GM12864 (cell line): ENCODE results near the gene DMGDH.

ENCODE experiments used
- DNase-seq: peaks from one replicate; pipeline ENCODE4 v3.0.0-alpha.2; 2011; ENCODE audit warnings: low read depth
- H3K4me3 ChIP-seq: 2 replicates; pipeline ENCODE4 v1.5.1; 2011; ENCODE audit warnings: mild to moderate bottlenecking, low read depth, low read length, control low read depth
- CTCF ChIP-seq: IDR thresholded peaks from 2 replicates; pipeline ENCODE4 v1.5.1; 2011; ENCODE audit warnings: low read depth, mild to moderate bottlenecking, moderate library complexity, low read length, control low read depth, inconsistent platforms; ENCODE audit errors: missing control alignments

Gene DMGDH

GRCh38 chr5:79030663-79031484, 38.6 kb downstream of the DMGDH start:
- no peak for TF ChIP-seq CTCF
- H3K4me3 ChIP-seq = no peak overlapping the region
- no peak for DNase-seq

DNA sequence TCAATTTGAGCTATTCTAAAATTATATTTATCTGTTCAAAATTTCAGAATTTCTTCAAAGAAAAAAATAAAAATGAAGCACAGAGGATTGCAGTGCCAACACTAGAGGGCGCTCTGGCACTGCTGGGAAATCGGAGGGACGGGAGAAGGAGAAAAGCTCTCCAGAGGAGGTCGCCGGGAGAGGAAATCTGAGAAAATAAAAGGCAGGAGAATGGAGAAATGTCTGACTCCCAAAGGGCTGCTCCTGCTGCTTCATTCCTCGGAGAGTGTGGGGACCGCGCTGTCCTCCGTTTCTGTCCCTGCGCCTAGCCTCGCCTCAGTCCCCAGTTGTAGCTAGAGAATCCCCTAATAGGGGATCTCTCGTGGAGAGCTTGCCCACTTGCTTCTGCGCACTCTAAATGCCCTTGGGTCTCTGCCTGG, 44.4 kb downstream of the DMGDH start:
- 0 out of 2 replicates have a peak overlapping the region, but pooled peaks have one; percentile 7 for H3K4me3 ChIP-seq
- no peak for DNase-seq
- TF ChIP-seq CTCF = peak; percentile 84

- H3K4me3 ChIP-seq = no peak overlapping the region
- TF ChIP-seq CTCF = no peak
- no peak for DNase-seq
Measured at GRCh38 chr5:79023947-79024346, 45.5 kb downstream of the DMGDH start.

DNA sequence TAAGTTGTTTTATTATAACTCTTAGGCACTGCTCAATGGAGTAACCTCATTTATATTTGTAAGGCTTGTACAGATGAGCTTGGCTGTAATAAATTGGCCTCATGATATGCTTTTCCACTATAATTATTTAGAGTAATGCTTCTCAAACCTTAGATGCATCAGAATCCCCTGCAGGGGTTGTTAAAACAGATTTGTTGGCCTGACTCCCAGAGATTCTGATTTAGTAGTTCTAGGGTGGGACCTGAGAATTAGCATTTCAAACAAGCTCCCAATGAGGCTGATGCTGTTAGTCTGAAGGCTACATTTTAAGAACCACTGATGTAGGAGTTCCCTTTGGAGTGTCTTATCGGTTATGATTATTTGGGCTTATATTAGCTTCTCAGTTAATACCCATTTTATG, 46.1 kb downstream of the DMGDH start:
- no peak overlapping the region for H3K4me3 ChIP-seq
- DNase-seq = no peak
- TF ChIP-seq CTCF = no peak

DNA sequence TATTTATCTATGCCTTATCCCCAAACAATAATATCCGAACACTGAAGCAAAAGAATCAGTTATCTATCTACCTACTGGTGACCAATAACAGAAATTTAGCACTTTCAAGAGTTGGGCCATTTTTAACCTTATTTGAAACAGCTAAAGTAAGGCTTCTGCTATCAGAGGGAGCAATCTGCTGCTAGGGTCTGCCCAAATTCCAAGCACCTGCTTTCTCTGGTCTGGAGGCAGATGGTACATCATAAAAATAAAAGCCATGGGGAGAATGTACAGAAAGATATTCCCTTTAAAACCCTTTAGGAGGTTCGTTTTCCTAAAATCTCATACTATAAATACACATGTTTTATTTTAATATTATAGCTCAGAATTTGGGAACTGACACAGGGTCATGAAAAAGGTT, 46.7 kb downstream of the DMGDH start:
- no peak for DNase-seq
- no peak for TF ChIP-seq CTCF
- H3K4me3 ChIP-seq = no peak overlapping the region

- H3K4me3 ChIP-seq = no peak overlapping the region
- DNase-seq = no peak
- no peak for TF ChIP-seq CTCF
Measured at GRCh38 chr5:79021753-79022152, 47.7 kb downstream of the DMGDH start.

DNA sequence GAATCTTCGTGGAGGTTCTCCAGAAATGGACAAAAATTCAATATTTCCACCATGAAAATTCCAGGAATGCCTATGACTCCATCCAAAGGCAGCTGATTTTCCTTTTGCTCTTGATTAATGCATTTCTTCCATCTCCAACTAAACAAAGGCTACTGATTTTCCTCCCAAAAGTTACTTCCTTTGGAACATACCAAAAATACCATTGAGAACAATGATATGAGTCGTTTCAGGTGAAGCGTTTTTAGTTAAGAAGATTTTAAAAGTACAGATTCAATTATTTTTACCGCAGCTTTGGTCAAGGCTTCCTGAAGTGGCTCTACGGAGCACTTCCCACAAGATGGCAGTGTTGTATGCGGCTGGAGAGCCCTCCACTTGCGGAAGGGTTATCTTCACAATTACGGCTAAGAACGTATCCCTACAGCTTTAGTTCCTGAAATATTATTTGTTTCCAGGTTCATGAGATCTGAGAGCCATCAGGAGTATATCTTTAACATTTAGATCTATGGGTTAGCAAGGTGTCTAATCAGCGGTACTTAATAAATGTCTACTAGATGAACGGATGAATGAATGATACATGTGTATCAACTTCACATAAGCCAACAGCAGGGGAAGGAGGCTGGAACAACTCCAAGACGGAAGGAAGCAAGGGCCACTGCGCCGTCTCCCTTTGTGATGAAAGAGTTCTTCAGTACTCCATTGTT, 48.5 kb downstream of the DMGDH start:
- no peak overlapping the region for H3K4me3 ChIP-seq
- DNase-seq = peak; percentile 8
- TF ChIP-seq CTCF = peak; percentile 77
